Gastrocnemius medialis (tissue), 4 donors: ENCODE data around the gene KAT2A.

Source experiments
- POLR2A ChIP-seq, 2 donors: fragments of 450-650 bp; IDR thresholded peaks; one replicate each; pipeline ENCODE4 v1.6.1; 2017; ENCODE audit warnings: antibody characterized with exemption in 2 of 2, mild to moderate bottlenecking in 2 of 2, moderate library complexity in 2 of 2
- TF ChIP-seq, protein P1 (sequence below), 5 experiments: fragments of 450-650 bp in 3 of 5; fragments of 200-600 bp in 2 of 5; sonication (generic) in 2 of 5; IDR thresholded peaks in 4 of 5; conservative IDR thresholded peaks in 1 of 5; 1 replicate in 4 of 5; 2 replicates in 1 of 5; pipeline ENCODE4 v1.5.1; 2016 to 2019; ENCODE audit warnings: antibody characterized with exemption in 5 of 5, mild to moderate bottlenecking in 3 of 5, moderate library complexity in 3 of 5

DNA sequence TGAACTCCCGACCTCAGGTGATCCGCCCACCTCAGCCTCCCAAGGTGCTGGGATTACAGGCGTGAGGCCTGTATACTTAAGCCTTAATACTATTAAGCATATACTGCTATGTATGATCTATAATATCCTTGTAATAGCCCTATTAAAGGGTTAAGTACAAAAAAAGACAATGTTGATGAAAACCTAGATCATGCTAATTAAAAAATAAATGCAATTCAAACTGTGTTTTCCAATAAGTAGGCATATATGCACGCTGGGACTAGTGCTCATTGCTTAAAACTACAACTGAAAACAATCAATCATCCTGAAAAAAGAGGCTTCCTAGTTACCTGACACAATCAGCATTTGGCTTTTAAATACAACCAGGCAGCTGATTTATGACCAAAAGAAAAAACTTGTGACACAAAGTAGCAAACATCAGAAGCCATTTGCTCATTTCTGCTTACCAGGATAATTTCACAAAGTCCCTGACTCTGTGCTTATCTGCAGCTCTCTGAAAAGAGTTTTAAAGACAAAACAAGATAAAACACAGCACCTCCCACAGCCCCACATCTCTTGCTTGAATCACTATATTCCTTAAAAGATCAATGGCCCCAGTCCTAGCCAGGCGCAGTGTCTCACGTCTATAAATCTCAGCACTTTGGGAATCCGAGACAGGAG, 34.0 kb downstream of the KAT2A start:
- no peak for TF ChIP-seq POLR2A (IDR thresholded peaks at IDR 0.05)
- TF ChIP-seq, protein P1, sequence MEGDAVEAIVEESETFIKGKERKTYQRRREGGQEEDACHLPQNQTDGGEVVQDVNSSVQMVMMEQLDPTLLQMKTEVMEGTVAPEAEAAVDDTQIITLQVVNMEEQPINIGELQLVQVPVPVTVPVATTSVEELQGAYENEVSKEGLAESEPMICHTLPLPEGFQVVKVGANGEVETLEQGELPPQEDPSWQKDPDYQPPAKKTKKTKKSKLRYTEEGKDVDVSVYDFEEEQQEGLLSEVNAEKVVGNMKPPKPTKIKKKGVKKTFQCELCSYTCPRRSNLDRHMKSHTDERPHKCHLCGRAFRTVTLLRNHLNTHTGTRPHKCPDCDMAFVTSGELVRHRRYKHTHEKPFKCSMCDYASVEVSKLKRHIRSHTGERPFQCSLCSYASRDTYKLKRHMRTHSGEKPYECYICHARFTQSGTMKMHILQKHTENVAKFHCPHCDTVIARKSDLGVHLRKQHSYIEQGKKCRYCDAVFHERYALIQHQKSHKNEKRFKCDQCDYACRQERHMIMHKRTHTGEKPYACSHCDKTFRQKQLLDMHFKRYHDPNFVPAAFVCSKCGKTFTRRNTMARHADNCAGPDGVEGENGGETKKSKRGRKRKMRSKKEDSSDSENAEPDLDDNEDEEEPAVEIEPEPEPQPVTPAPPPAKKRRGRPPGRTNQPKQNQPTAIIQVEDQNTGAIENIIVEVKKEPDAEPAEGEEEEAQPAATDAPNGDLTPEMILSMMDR (IDR thresholded peaks at IDR 0.05 in 4 of 5, conservative IDR thresholded peaks at IDR 0.05 in 1 of 5) = no peak
